HPDE6-E6E7 (cell line): ENCODE data around the gene S100A4.
A peak's percentile ranks its signal among the peaks of the same experiment; 100 is the strongest.
"Not testable (repeated sequence)": the region's sequence is repeated elsewhere in the genome, so short reads cannot be mapped to it uniquely, and the experiment has no call there.

Source experiments
- DNase-seq: peaks from one replicate; pipeline ENCODE4 v3.0.0; 2011; ENCODE audit warnings: missing footprints; ENCODE audit errors: extremely low spot score

Gene S100A4

GRCh38 chr1:153567621-153568366 lies 22.2 kb upstream of the S100A4 start:
- DNase-seq, result peak; percentile 77

- peak; percentile 99 for DNase-seq
These were observed 21.1 kb upstream of the S100A4 start for GRCh38 chr1:153566414-153567371.

DNA sequence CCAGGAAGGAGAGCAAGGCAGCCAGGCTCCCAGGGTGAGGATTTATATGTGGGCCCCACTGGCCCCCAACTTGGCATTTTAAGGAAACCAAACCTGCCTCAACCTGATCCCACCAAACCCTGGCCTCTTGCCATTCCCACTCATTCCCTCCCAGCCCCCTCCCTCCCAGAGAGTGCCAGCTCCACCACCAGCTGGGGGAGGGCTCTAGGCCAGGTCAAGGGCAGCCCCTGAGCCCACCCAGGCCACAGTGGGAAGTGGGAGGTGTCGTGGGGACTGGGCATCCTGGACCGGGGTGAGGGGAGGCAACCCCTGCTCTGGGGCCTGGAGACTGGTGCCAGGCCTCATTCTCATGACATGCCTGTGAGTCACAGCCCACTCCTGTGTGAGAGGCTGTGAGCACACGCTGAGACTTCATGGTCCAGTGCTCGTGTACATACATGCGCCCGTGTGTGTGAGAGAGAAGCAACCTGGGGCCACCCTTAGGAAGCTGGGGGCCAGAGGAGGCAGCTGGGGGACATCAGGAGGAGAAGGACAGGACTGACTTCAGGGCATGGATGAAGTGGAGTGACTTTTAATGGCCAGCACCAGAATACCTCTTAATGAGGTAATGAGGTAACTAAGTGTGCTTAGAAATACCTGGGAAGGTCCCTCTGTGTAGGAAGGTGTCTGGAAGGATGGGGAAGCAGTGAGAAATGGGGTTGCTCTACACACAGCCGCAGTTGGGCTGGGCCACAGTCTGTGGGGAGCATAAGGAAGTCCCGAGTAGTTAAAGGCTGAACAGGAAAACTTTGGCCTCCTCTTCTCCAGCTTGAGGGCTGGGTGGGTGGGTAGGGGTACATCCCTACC lies 20.1 kb upstream of the S100A4 start, which contains the start of gene S100A2:
Gene S100A2 (minus strand): TSS at position 316 of the 846 bp plus-strand sequence. CDS start 1,967 bp downstream, outside the sequence.
- peak; percentile 93 for DNase-seq

GRCh38 chr1:153563991-153564390 lies 18.4 kb upstream of the S100A4 start:
- DNase-seq, result no peak

DNA sequence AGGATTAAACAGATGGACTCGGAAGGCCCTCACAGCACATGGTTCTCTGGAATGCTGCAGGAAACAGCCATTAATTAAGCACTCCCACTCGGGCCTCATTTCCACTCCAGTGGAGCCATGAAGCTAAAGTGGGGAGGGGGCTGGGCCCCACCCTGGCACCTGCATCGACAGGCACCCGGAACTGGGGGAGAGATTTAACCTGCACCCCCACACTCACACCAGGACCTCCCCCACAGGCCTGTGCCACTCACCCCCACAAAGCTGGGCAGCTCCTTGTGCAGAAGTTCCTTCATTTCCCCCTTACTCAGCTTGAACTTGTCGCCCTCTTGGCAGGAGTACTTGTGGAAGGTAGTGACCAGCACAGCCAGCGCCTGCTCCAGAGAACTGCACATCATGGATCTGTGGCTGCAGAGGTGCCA lies 17.9 kb upstream of the S100A4 start:
- DNase-seq, result no peak

DNA sequence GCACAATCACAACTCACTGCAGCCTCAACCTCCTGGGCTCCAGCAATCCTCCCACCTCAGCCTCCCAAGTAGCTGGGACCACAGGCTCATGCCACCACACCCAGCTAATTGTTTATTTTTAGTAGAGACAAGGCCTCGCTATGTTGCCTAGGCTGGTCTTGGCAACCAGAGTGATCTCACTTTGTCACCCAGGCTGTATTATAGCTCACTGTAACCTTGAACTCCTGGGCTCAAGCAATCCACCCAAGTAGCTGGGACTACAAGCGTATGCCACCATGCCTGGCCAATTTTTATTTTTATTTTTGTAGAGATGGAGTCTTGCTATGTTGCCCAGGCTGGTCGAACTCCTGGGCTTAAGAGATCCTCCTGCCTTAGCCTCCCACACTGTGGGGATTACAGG lies 16.4 kb upstream of the S100A4 start:
- DNase-seq, result not testable (repeated sequence)

DNA sequence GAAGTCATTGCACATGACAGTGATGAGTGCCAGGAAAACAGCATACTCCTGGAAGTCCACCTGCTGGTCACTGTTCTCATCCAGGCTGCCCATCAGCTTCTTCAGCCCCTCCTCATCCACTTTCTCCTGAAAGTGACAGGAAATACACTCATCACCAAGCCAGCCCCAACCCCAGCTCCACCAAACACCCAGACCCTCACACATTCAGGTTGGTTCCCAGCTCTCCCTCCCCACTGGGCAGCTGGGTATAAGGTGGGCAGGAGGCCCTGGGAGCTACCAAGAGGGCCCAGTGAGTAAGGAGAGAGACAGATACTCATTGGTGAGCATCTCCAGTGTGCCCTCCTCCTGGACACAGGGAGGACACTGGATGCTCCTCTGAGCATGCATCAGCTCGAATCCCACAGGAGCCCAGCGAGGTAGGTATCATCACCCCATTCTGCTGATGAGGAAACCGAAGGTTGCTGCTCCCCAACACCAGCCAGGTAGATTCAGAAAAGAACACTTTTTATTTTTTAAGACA lies 15.9 kb upstream of the S100A4 start:
- no peak for DNase-seq

- no peak for DNase-seq
These were observed 15.3 kb upstream of the S100A4 start for GRCh38 chr1:153560771-153561465.

- no peak for DNase-seq
These were observed 14.6 kb upstream of the S100A4 start for GRCh38 chr1:153560241-153560640.

- DNase-seq, result no peak
These were observed 12.3 kb upstream of the S100A4 start for GRCh38 chr1:153557877-153558276.

- no peak for DNase-seq
These were observed 10.7 kb upstream of the S100A4 start for GRCh38 chr1:153556348-153556747.

DNA sequence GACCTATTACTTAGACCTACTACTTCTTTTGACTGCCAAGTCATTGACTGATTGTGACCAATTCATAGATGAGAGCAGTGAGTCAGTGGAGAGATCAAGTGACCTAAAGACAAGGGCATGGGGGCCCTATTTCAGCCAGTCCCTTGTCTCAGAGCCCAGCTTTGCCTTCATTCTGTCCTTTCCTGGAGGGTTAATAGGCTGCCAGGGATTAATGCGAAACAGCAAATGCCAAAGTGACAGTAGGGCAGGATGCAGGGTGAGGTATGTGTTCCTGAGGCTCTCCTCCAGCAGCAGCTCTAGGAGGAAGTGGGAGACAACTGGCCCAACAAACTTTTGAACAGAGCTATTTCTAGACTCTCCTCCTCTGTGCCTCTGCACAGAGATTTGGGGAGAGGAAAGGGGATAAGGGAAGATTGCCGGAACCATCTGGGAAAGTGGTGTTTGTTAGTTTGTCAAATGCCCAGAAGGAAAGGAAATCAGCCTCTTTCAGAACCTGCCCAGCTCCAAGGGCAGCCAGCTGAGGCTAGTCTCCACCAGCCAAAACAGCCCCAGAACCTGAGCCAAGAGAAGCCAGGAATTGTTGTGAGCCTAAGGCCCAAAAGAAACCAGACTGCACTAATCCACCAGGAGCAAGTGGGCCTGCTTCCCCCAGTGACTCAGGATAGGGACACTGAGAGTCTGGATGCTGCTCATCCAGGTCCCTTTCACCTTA lies 8.4 kb upstream of the S100A4 start:
- no peak for DNase-seq

- DNase-seq, result no peak
These were observed 7.5 kb upstream of the S100A4 start for GRCh38 chr1:153553096-153553495.

DNA sequence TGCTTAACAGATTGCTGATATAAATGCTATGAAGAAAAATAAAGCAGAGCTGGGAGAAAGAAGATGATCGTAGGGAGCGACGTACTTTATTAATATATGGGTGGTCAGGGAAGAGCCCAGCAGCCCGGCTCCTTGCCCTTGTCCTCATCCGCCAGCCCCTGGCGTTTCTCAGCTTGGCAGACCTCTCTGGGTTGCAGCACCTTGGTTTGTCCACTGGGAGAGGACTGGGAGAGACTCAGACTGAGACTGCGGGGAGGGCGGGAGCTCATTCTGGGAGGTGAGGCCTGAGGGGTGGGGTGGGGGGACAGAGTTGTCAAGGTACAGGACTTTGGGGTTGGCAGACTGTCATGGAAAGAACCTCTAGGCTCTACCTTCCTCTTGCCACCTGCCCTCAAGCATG lies 6.7 kb upstream of the S100A4 start:
- no peak for DNase-seq

DNA sequence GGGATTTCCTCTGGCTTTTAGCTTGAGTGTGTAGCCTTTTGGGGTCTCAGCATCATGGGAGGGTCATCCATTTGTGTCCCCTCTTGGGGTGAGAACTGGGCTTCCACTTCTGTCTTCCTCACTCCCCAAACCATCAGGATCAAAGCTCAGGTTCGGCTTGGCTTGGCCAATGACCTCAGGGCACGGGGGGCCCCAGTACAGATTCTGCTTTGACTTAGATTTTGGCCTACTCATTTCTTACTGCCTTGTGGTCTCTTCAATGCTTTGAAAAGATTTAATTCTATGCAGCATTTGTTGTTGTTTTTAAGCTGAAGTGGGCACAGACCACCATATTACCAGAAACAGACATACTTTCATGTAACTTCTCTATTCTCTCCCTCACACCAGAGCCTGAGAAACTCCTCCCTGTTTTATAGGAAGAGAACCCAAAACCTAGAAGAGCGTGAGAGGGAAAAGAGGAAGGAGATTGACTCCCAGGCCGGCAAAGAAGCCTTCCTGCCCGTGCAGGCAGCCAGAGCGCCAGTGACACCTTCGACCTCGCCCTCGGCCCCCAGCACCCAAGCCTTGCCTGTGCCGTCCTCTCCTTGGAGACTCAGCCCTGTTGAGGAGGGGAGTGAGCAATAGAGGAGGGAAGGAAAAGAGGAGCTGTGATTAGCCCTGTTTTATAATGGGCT lies 5.4 kb upstream of the S100A4 start:
- DNase-seq, result no peak

GRCh38 chr1:153550398-153550758 lies 4.8 kb upstream of the S100A4 start:
- DNase-seq, result no peak

DNA sequence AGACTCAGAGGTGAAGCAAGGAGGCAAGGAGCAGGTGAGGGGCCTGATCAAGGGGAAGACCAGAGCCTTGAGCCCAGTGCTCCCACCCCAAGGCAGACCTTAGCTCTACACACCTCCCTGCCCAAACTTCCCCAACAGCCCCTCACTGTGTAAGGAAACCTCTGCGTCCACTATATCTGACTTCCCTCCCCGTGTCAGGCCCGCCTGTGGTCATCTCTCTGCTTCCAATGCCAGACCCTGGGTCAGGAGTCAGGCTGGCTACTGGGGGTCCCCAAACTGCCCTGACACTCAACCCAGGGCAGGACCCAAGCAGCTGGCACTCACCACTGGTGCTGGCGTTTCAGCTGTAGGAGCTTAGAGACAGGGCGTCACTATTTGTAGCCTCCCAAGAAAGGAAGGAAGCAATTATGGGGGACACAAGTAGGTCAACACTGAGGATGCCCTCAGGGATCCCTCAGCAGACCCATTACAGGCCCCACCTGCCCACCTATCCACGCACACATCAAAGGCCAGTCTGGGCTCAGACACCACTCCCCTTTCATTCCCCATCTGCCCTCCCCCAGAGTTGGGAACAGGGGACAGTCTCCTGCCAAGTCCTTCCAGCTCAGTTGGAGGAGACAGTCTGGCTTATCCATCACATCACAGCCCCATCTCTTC lies 4.3 kb upstream of the S100A4 start:
- DNase-seq, result no peak

DNA sequence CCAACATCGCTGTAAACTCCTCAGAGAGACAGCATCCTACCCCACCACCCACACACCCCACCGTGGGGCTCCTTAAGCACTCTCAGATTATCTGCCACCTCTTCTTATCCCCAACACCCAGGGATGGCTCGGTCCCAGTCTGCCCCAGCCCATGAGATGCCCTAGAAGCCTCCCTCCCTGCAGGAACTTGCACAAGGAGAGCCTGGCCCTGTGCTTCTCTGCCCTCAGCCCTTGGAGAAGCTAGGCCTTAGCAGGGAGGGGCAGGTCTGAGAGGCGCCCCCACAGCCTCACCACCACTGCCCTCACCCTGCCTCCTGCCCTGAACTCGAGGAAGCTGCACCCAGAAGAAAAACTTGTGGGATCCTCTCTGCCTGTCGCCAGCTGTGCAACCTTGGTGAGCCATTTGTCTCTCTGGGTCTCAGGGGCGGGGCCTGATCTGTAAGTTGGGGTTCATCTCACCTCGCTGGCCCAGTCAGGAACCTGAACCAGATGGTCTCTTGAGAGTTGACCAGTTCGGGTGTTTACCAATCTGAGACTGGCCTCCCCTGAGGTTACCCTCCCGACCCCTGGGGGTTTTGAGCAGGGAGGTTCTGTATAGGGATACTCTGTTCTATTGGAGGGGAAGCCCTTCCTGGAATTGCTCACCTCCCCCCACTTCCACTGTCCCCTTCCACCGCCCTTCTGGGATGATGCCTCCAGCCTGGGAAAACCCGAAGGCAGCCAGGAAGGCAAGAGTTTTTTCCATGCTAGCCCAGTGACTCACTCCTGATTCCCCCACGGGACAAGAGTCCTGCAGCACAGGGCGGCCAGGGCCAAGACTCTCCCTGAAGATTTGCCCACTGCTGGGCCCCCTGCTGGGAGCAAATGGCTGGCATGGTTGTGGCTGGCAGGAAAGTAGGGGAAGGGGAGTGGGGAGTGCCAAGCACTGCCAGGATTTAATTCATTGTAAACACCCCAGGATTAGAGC lies 3.4 kb upstream of the S100A4 start, which contains the start of gene S100A3:
Gene S100A3 (minus strand): TSS at position 537 of the 967 bp plus-strand sequence. CDS start 773 bp downstream, outside the sequence.
- DNase-seq, result no peak
